MM.1S (cell line): ENCODE results near the gene ACAP2.

ENCODE experiments used
- CTCF ChIP-seq: fragments of 300-600 bp; sonication (generic); IDR thresholded peaks from 2 replicates; pipeline ENCODE4 v1.5.1; 2016; ENCODE audit warnings: antibody characterized with exemption, low read length, mixed read lengths
- EZH2 ChIP-seq: fragments of 300-600 bp; sonication (generic); optimal IDR thresholded peaks from 2 replicates; pipeline ENCODE3; 2017; ENCODE audit warnings: low read depth, mild to moderate bottlenecking, antibody characterized with exemption, low read length, mixed read lengths

GRCh38 chr3:195403841-195404408 is 38.9 kb downstream of the ACAP2 start:
- no peak for TF ChIP-seq CTCF
- no peak for TF ChIP-seq EZH2
